SK-N-SH (cell line): ENCODE results near the gene ZNF32. TPM values are rescaled to one million over a fixed set of nuclear protein-coding genes. Genes with fewer than 3 reads are reported as not detected.
A peak's percentile ranks its signal among the peaks of the same experiment; 100 is the strongest.

Source experiments
- CTCF ChIA-PET: fragments of 300-600, 350-600 bp; formaldehyde crosslinking; extraction: SDS; loops from one replicate; lab custom pipeline; 2021; lab: Yijun Ruan, JAX
- POLR2A ChIA-PET: fragments of 350-600 bp; sonication (Branson Sonifier 250); formaldehyde crosslinking; extraction: SDS; loops from one replicate; lab custom pipeline; 2020; ENCODE audit warnings: antibody characterized with exemption, inconsistent platforms; lab: Yijun Ruan, JAX
- DNase-seq: peaks from one replicate; pipeline ENCODE4 v3.0.0; 2012
- H2AFZ ChIP-seq: fragments of 200-600 bp; sonication (generic); 2 replicates; pipeline ENCODE4 v1.8.1; 2016; ENCODE audit warnings: antibody characterized with exemption, mild to moderate bottlenecking, low read depth
- H3F3A ChIP-seq: fragments of 200-600 bp; sonication (generic); replicated peaks from 2 replicates; pipeline ENCODE3; 2016; ENCODE audit warnings: antibody characterized with exemption, mild to moderate bottlenecking; ENCODE audit not compliant: insufficient read depth
- H3K27ac ChIP-seq, 2 experiments: fragments of 200-500 bp in 1 of 2; fragments of 200-600 bp in 1 of 2; sonication (Bioruptor generic) in 1 of 2; sonication (generic), shearing (Covaris generic) in 1 of 2; 2 replicates each; pipeline versions ENCODE4 v1.5.1 to v1.6.1; 2014 to 2016; ENCODE audit warnings: low read depth in 2 of 2, inconsistent platforms in 1 of 2, low read length in 1 of 2, mild to moderate bottlenecking in 1 of 2, mixed read lengths in 1 of 2
- H3K27me3 ChIP-seq: fragments of 200-600 bp; sonication (generic), shearing (Covaris generic); 2 replicates; pipeline ENCODE4 v1.6.1; 2016; ENCODE audit warnings: mixed run types; ENCODE audit not compliant: insufficient read depth
- H3K36me3 ChIP-seq, 2 experiments: fragments of 200-500 bp in 1 of 2; fragments of 200-600 bp in 1 of 2; sonication (Bioruptor generic) in 1 of 2; sonication (generic) in 1 of 2; replicated peaks in 1 of 2; 2 replicates each; pipeline versions ENCODE3 to v1.5.1; 2014 to 2016; ENCODE audit warnings: low read length in 1 of 2, mild to moderate bottlenecking in 1 of 2; ENCODE audit not compliant: insufficient read depth in 2 of 2, control insufficient read depth in 1 of 2
- H3K4me1 ChIP-seq, 2 experiments: fragments of 200-500 bp in 1 of 2; fragments of 200-600 bp in 1 of 2; sonication (Bioruptor generic) in 1 of 2; sonication (generic), shearing (Covaris generic) in 1 of 2; 2 replicates each; pipeline versions ENCODE4 v1.5.1 to v1.6.1; 2014 to 2016; ENCODE audit warnings: low read depth in 1 of 2, low read length in 1 of 2, mixed run types in 1 of 2; ENCODE audit not compliant: insufficient read depth in 2 of 2, control insufficient read depth in 1 of 2
- H3K4me2 ChIP-seq: fragments of 200-600 bp; sonication (generic), shearing (Covaris generic); 2 replicates; pipeline ENCODE4 v1.6.1; 2017; ENCODE audit warnings: mixed run types
- H3K4me3 ChIP-seq, 2 experiments: fragments of 200-500 bp in 1 of 2; fragments of 200-600 bp in 1 of 2; sonication (Bioruptor generic) in 1 of 2; sonication (generic), shearing (Covaris generic) in 1 of 2; 2 replicates each; pipeline versions ENCODE4 v1.5.1 to v1.8.1; 2014 to 2016; ENCODE audit warnings: low read depth in 2 of 2, inconsistent platforms in 1 of 2, low read length in 1 of 2, mild to moderate bottlenecking in 1 of 2, mixed read lengths in 1 of 2, moderate library complexity in 1 of 2
- H3K79me2 ChIP-seq: fragments of 200-600 bp; sonication (generic); 2 replicates; pipeline ENCODE4 v1.8.1; 2017; ENCODE audit warnings: mild to moderate bottlenecking; ENCODE audit not compliant: insufficient read depth
- H3K9ac ChIP-seq: fragments of 200-600 bp; sonication (generic); 2 replicates; pipeline ENCODE4 v1.6.1; 2017; ENCODE audit warnings: mixed run types
- H3K9me2 ChIP-seq: fragments of 200-600 bp; sonication (generic); 2 replicates; pipeline ENCODE4 v1.6.1; 2017; ENCODE audit warnings: mixed run types
- H3K9me3 ChIP-seq: fragments of 200-600 bp; sonication (generic); 2 replicates; pipeline ENCODE4 v1.6.1; 2017; ENCODE audit warnings: mixed run types, mild to moderate bottlenecking, moderate library complexity
- H4K20me1 ChIP-seq: fragments of 200-600 bp; sonication (generic); 2 replicates; pipeline ENCODE4 v1.6.1; 2017; ENCODE audit warnings: mild to moderate bottlenecking, mixed run types; ENCODE audit not compliant: insufficient read depth
- FOXJ3 ChIP-seq: sonication (generic); formaldehyde crosslinking; IDR thresholded peaks from 2 replicates; pipeline ENCODE4 v1.5.1; 2020; ENCODE audit warnings: mild to moderate bottlenecking, missing genetic modification reagents
- MEF2A ChIP-seq: IDR thresholded peaks from 2 replicates; pipeline ENCODE4 v1.4.0; 2012; ENCODE audit warnings: low read depth, borderline replicate concordance
- NRF1 ChIP-seq: IDR thresholded peaks from 2 replicates; pipeline ENCODE4 v1.6.1; 2012; ENCODE audit warnings: low read depth, mild to moderate bottlenecking, low read length
- RAD21 ChIP-seq: IDR thresholded peaks from 2 replicates; pipeline ENCODE4 v1.6.1; 2012; ENCODE audit warnings: mild to moderate bottlenecking, low read length
- RCOR1 ChIP-seq: fragments of 150-350 bp; IDR thresholded peaks from 2 replicates; pipeline ENCODE4 v1.6.1; 2017; ENCODE audit warnings: antibody characterized with exemption, low read length
- SMC3 ChIP-seq: IDR thresholded peaks from 2 replicates; pipeline ENCODE4 v1.6.1; 2012; ENCODE audit warnings: low read depth, low read length, improper control_type of control experiment
- TAF1 ChIP-seq: IDR thresholded peaks from 2 replicates; pipeline ENCODE4 v1.6.1; 2012; ENCODE audit warnings: low read depth, mild to moderate bottlenecking, low read length, moderate library complexity, borderline replicate concordance
- WGBS: methylation state at CpG from one replicate; pipeline ENCODE4 v1.1.6; 2017; ENCODE audit warnings: low lambda C conversion rate; 5-methylcytosine and 5-hydroxymethylcytosine counted together
- polyA plus RNA-seq, 3 experiments: library from polyadenylated mRNA; depleted of rRNA; stranded (reverse); fragments of >200 nt; gene quantifications; 2 replicates each; pipeline ENCODE4 v1.2.3, GENCODE V29; 2012
- TF ChIP-seq, protein P1 (sequence below): fragments of 200-600 bp; sonication (generic); IDR thresholded peaks from 2 replicates; pipeline ENCODE4 v1.6.1; 2017; ENCODE audit warnings: antibody characterized with exemption, mild to moderate bottlenecking, moderate library complexity
- TF ChIP-seq, protein P2 (sequence below): IDR thresholded peaks from 2 replicates; pipeline ENCODE4 v1.6.1; 2012; ENCODE audit warnings: mild to moderate bottlenecking, low read depth, low read length, moderate library complexity
- TF ChIP-seq, protein P3 (sequence below): IDR thresholded peaks from 2 replicates; pipeline ENCODE4 v1.4.0; 2012; ENCODE audit warnings: low read depth, borderline replicate concordance
- TF ChIP-seq, protein P4 (sequence below): IDR thresholded peaks from 2 replicates; pipeline ENCODE4; 2012

The ZNF32 gene
- polyA plus RNA-seq, 1 of the 3 experiments (the other 2 are of a cell fraction) = 27.2 TPM

DNA sequence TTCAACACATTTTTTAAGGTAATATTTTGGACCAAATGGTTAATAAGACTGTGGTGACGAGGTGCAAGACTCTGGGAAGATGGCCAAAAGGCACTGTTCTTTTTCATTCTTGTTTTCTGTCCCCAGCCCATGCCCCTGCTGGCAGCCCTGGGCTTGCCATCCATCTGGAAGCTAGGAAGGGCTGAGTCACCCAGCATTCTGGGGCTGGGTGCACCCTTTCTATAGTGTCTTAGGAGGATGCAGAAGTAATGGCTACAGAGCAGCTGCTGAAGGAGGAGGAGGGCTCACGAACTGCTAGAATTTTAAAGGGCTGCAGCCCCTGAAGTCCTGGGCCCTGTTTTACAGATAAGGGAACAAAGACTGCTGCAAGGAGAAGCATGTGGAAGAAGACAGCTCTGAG lies 42.8 kb upstream of the ZNF32 start:
- POLR2A ChIA-PET = no interaction called here
- H3K9me2 ChIP-seq = no peaks in the 10 kb centered on the region
- H3K27me3 ChIP-seq = no peaks in the 10 kb centered on the region
- H3K4me3 ChIP-seq = no peak overlapping the region
- no peak overlapping the region for H2AFZ ChIP-seq
- H3K36me3 ChIP-seq = no peaks in the 10 kb centered on the region
- CTCF ChIA-PET = interaction anchor here (1.0 to 7.4 kb wide), 12 partner anchors 10 to 697 kb away, joined by 3 to 117 read pairs (median 20); no protein-coding TSS in a partner anchor
- H3K79me2 ChIP-seq = no peaks in the 10 kb centered on the region
- peaks cover 0 to 10% of the 10 kb centered on the region in 2 experiments; a peak in 1 of 4 replicates for H3K4me1 ChIP-seq
- no peak overlapping the region for H3K9ac ChIP-seq
- H4K20me1 ChIP-seq = no peaks in the 10 kb centered on the region
- H3K9me3 ChIP-seq = no peaks in the 10 kb centered on the region
- TF ChIP-seq, protein P1, sequence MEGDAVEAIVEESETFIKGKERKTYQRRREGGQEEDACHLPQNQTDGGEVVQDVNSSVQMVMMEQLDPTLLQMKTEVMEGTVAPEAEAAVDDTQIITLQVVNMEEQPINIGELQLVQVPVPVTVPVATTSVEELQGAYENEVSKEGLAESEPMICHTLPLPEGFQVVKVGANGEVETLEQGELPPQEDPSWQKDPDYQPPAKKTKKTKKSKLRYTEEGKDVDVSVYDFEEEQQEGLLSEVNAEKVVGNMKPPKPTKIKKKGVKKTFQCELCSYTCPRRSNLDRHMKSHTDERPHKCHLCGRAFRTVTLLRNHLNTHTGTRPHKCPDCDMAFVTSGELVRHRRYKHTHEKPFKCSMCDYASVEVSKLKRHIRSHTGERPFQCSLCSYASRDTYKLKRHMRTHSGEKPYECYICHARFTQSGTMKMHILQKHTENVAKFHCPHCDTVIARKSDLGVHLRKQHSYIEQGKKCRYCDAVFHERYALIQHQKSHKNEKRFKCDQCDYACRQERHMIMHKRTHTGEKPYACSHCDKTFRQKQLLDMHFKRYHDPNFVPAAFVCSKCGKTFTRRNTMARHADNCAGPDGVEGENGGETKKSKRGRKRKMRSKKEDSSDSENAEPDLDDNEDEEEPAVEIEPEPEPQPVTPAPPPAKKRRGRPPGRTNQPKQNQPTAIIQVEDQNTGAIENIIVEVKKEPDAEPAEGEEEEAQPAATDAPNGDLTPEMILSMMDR = peak; percentile 39
- TF ChIP-seq MEF2A = no peak
- TF ChIP-seq FOXJ3 (CRISPR knock-in tag) = no peak
- H3K27ac ChIP-seq = no peak overlapping the region
- 38% methylated on average over 2 of the region's 2 CpGs for WGBS
- DNase-seq = no peak
- no peak overlapping the region; the same call in 1 of the 2 replicates for H3K4me2 ChIP-seq
- H3F3A ChIP-seq = peaks cover 11% of the 10 kb centered on the region

DNA sequence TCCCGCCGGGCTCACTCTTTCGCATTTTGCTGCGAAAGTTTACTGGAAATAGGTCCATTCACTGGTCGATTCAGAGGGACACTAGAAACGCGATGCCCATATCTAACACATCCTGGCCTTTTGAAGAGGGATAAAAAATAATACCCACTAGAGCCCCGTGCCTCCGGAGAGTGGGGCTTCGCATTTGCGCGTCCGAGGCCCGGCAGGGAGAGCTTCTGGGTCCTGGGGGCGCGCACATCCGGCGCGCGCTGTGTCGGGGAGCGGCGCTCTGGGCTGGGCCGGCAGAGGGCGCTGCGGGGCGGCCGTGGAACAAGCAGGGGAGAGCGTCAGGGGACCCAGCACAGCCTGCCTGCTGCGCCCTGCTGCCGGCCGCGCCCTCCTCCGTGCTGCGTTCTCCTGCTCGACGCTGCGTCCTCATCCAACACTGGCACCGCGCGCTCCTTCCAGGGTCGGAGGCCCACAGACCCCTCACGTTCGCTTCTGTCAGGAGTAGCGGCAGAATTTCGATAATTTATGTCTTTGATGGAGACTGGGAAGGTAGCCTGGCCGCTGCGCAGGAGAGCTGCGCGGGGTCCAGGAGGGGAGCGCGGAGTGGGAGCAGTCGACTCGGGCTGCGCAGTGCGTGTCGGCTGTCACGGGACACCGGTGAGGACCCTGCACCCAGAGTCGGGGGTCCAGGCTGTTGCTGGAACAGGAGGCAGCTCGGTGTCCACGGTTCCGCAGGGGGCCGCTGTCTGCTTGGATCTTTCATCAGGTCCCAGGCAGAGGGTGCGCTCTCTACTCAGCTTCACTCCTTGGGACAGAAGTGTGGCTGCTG lies 41.5 kb upstream of the ZNF32 start:
- CTCF ChIA-PET = interaction anchor here (0.5 to 7.4 kb wide), 120 partner anchors 8 to 1189 kb away, joined by 3 to 117 read pairs (median 4); no protein-coding TSS in a partner anchor
- Histone ChIP-seq H3K9me2 (no peaks in the 10 kb centered on the region), H4K20me1 (no peaks in the 10 kb centered on the region), H3K4me1 (peaks cover 0 to 10% of the 10 kb centered on the region in 2 experiments; a peak in 1 of 4 replicates), H3K9ac (peak overlapping the region; percentile 58; the same call in 1 of the 2 replicates), H3K9me3 (no peaks in the 10 kb centered on the region), H3F3A (peaks cover 11% of the 10 kb centered on the region), H3K4me2 (peak overlapping the region; percentile 98), H3K4me3 (peak overlapping the region; percentile 46 to 68), H3K79me2 (no peaks in the 10 kb centered on the region), H3K36me3 (no peaks in the 10 kb centered on the region), H3K27ac (peak overlapping the region in 1 of 2 experiments; percentile 12; a peak in 1 of 4 replicates), H3K27me3 (no peaks in the 10 kb centered on the region), H2AFZ (peak overlapping the region; percentile 96; the same call in 1 of the 2 replicates)
- POLR2A ChIA-PET = interaction anchor here (1.6 kb wide), 1 partner anchor 696 kb away, joined by 7 read pairs; no protein-coding TSS in a partner anchor
- DNase-seq = peak; percentile 96
- 9% methylated on average over 35 of the region's 65 CpGs for WGBS
- TF ChIP-seq RCOR1 (no peak), NRF1 (peak; percentile 32; the same call in 1 of the 2 replicates), RAD21 (peak; percentile 80), SMC3 (peak; percentile 92), TAF1 (no peak), FOXJ3 (CRISPR knock-in tag) (no peak)
- TF ChIP-seq, protein P2, sequence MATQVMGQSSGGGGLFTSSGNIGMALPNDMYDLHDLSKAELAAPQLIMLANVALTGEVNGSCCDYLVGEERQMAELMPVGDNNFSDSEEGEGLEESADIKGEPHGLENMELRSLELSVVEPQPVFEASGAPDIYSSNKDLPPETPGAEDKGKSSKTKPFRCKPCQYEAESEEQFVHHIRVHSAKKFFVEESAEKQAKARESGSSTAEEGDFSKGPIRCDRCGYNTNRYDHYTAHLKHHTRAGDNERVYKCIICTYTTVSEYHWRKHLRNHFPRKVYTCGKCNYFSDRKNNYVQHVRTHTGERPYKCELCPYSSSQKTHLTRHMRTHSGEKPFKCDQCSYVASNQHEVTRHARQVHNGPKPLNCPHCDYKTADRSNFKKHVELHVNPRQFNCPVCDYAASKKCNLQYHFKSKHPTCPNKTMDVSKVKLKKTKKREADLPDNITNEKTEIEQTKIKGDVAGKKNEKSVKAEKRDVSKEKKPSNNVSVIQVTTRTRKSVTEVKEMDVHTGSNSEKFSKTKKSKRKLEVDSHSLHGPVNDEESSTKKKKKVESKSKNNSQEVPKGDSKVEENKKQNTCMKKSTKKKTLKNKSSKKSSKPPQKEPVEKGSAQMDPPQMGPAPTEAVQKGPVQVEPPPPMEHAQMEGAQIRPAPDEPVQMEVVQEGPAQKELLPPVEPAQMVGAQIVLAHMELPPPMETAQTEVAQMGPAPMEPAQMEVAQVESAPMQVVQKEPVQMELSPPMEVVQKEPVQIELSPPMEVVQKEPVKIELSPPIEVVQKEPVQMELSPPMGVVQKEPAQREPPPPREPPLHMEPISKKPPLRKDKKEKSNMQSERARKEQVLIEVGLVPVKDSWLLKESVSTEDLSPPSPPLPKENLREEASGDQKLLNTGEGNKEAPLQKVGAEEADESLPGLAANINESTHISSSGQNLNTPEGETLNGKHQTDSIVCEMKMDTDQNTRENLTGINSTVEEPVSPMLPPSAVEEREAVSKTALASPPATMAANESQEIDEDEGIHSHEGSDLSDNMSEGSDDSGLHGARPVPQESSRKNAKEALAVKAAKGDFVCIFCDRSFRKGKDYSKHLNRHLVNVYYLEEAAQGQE = no peak
- TF ChIP-seq, protein P3, sequence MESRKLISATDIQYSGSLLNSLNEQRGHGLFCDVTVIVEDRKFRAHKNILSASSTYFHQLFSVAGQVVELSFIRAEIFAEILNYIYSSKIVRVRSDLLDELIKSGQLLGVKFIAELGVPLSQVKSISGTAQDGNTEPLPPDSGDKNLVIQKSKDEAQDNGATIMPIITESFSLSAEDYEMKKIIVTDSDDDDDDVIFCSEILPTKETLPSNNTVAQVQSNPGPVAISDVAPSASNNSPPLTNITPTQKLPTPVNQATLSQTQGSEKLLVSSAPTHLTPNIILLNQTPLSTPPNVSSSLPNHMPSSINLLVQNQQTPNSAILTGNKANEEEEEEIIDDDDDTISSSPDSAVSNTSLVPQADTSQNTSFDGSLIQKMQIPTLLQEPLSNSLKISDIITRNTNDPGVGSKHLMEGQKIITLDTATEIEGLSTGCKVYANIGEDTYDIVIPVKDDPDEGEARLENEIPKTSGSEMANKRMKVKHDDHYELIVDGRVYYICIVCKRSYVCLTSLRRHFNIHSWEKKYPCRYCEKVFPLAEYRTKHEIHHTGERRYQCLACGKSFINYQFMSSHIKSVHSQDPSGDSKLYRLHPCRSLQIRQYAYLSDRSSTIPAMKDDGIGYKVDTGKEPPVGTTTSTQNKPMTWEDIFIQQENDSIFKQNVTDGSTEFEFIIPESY = no peak
- TF ChIP-seq, protein P4, sequence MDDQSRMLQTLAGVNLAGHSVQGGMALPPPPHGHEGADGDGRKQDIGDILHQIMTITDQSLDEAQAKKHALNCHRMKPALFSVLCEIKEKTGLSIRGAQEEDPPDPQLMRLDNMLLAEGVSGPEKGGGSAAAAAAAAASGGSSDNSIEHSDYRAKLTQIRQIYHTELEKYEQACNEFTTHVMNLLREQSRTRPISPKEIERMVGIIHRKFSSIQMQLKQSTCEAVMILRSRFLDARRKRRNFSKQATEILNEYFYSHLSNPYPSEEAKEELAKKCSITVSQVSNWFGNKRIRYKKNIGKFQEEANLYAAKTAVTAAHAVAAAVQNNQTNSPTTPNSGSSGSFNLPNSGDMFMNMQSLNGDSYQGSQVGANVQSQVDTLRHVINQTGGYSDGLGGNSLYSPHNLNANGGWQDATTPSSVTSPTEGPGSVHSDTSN = no peak
- TF ChIP-seq, protein P1 = peak; percentile 78
